RKO (cell line): ENCODE data around the gene ZC3H18.

ENCODE experiments used
- DNase-seq: peaks from one replicate; pipeline ENCODE4 v3.0.0-alpha.2; 2016; ENCODE audit warnings: low spot score

The ZC3H18 gene

DNA sequence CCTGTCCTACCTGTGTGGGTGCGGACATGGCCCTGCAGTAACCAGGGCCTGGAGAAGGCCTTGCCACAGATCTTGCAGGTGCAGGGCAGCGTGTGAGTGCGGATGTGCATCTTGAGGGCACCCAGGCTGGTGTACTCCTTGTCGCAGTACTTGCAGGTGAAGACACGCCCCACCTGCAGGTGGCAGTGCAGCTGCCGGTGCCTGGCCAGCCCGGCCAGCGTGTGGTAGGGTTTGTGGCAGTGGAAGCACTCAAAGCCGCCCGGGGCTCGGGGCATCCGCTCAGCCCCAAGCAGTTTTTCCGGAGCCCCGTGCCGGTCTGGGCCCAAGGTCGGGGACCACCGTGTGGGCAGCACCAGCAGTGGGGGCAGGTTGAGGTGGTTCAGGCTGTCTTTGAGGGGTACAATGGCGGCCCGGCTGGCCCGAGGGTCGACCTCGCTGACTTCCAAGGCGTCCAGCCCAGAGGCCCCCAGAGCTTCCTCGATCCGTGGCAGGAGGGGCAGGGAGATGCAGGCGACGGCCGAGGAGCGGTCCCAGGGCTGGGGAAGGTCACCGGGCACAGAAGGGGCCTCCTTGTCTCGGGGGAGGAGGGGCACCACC is 111.0 kb downstream of the ZC3H18 start:
- no peak for DNase-seq
